ENCODE results near the gene CD274.
"Not testable (repeated sequence)": the region's sequence is repeated elsewhere in the genome, so short reads cannot be mapped to it uniquely, and the experiment has no call there.

CD274 gene

GRCh38 chr9:5452286-5452609 lies 1.9 kb downstream of the CD274 start:
- peaks cover 9% of the 10 kb centered on the region for H3K27me3 ChIP-seq (ENCODE audit: control insufficient read depth, insufficient read depth, low read length)
- H3K27ac ChIP-seq (ENCODE audit: low read length), result no peak overlapping the region
- no peaks in the 10 kb centered on the region for H3K4me1 ChIP-seq (ENCODE audit: control insufficient read depth, low read depth, low read length)
- no peak overlapping the region for H3K4me3 ChIP-seq (ENCODE audit: low read length)
- no peak overlapping the region for H3K9ac ChIP-seq (ENCODE audit: low read length)
- no peaks in the 10 kb centered on the region for H3K36me3 ChIP-seq (ENCODE audit: control insufficient read depth, low read depth, low read length)
- H3K9me3 ChIP-seq (ENCODE audit: control insufficient read depth, low read depth, low read length), result no peaks in the 10 kb centered on the region

- Histone ChIP-seq H3K27me3 (ENCODE audit: control insufficient read depth, insufficient read depth, low read length) (peaks cover 9% of the 10 kb centered on the region), H3K9me3 (ENCODE audit: control insufficient read depth, low read depth, low read length) (no peaks in the 10 kb centered on the region), H3K4me1 (ENCODE audit: control insufficient read depth, low read depth, low read length) (no peaks in the 10 kb centered on the region), H3K27ac (ENCODE audit: low read length) (no peak overlapping the region), H3K4me3 (ENCODE audit: low read length) (no peak overlapping the region), H3K9ac (ENCODE audit: low read length) (no peak overlapping the region), H3K36me3 (ENCODE audit: control insufficient read depth, low read depth, low read length) (no peaks in the 10 kb centered on the region)
These were observed 2.7 kb downstream of the CD274 start for GRCh38 chr9:5453004-5453403.

- Histone ChIP-seq H3K27me3 (ENCODE audit: control insufficient read depth, insufficient read depth, low read length) (peaks cover 9% of the 10 kb centered on the region), H3K4me1 (ENCODE audit: control insufficient read depth, low read depth, low read length) (no peaks in the 10 kb centered on the region), H3K4me3 (ENCODE audit: low read length) (no peak overlapping the region)
These were observed 3.3 kb downstream of the CD274 start for GRCh38 chr9:5453673-5454072.

GRCh38 chr9:5455181-5455580 lies 4.8 kb downstream of the CD274 start:
- H3K27ac ChIP-seq (ENCODE audit: low read length), result no peak overlapping the region
- H3K4me1 ChIP-seq (ENCODE audit: control insufficient read depth, low read depth, low read length), result peaks cover 5% of the 10 kb centered on the region

More at GRCh38 chr9:5453673-5454072, 3.3 kb downstream of the CD274 start:
- no peak overlapping the region for H3K27ac ChIP-seq (ENCODE audit: low read length)
- H3K36me3 ChIP-seq (ENCODE audit: control insufficient read depth, low read depth, low read length), result no peaks in the 10 kb centered on the region
- no peaks in the 10 kb centered on the region for H3K9me3 ChIP-seq (ENCODE audit: control insufficient read depth, low read depth, low read length)
- H3K9ac ChIP-seq (ENCODE audit: low read length), result no peak overlapping the region

GRCh38 chr9:5459289-5459829 lies 9.0 kb downstream of the CD274 start:
- H3K9me3 ChIP-seq (ENCODE audit: control insufficient read depth, low read depth, low read length), result no peaks in the 10 kb centered on the region
- H3K9ac ChIP-seq (ENCODE audit: low read length), result no peak overlapping the region
- H3K4me3 ChIP-seq (ENCODE audit: low read length), result no peak overlapping the region
- H3K36me3 ChIP-seq (ENCODE audit: control insufficient read depth, low read depth, low read length), result no peaks in the 10 kb centered on the region
- H3K4me1 ChIP-seq (ENCODE audit: control insufficient read depth, low read depth, low read length), result peaks cover 5% of the 10 kb centered on the region
- H3K27ac ChIP-seq (ENCODE audit: low read length), result no peak overlapping the region
- H3K27me3 ChIP-seq (ENCODE audit: control insufficient read depth, insufficient read depth, low read length), result no peaks in the 10 kb centered on the region

More at GRCh38 chr9:5455181-5455580, 4.8 kb downstream of the CD274 start:
- H3K27me3 ChIP-seq (ENCODE audit: control insufficient read depth, insufficient read depth, low read length), result no peaks in the 10 kb centered on the region
- no peak overlapping the region for H3K4me3 ChIP-seq (ENCODE audit: low read length)
- H3K9me3 ChIP-seq (ENCODE audit: control insufficient read depth, low read depth, low read length), result no peaks in the 10 kb centered on the region
- H3K9ac ChIP-seq (ENCODE audit: low read length), result no peak overlapping the region
- H3K36me3 ChIP-seq (ENCODE audit: control insufficient read depth, low read depth, low read length), result no peaks in the 10 kb centered on the region

- no peaks in the 10 kb centered on the region for H3K27me3 ChIP-seq (ENCODE audit: control insufficient read depth, insufficient read depth, low read length)
- no peaks in the 10 kb centered on the region for H3K9me3 ChIP-seq (ENCODE audit: control insufficient read depth, low read depth, low read length)
- no peak overlapping the region for H3K27ac ChIP-seq (ENCODE audit: low read length)
- H3K4me3 ChIP-seq (ENCODE audit: low read length), result no peak overlapping the region
- H3K4me1 ChIP-seq (ENCODE audit: control insufficient read depth, low read depth, low read length), result peaks cover 5% of the 10 kb centered on the region
- H3K36me3 ChIP-seq (ENCODE audit: control insufficient read depth, low read depth, low read length), result no peaks in the 10 kb centered on the region
- H3K9ac ChIP-seq (ENCODE audit: low read length), result no peak overlapping the region
These were observed 9.8 kb downstream of the CD274 start for GRCh38 chr9:5460157-5460556.

- not testable (repeated sequence) for H3K4me1 ChIP-seq (ENCODE audit: control insufficient read depth, low read depth, low read length); H3K9me3 ChIP-seq (ENCODE audit: control insufficient read depth, low read depth, low read length)
These were observed 14.5 kb downstream of the CD274 start for GRCh38 chr9:5464831-5465330.

GRCh38 chr9:5466005-5466404 lies 15.7 kb downstream of the CD274 start:
- Histone ChIP-seq H3K27me3 (ENCODE audit: control insufficient read depth, insufficient read depth, low read length) (no peaks in the 10 kb centered on the region), H3K9ac (ENCODE audit: low read length) (no peak overlapping the region), H3K4me1 (ENCODE audit: control insufficient read depth, low read depth, low read length) (no peaks in the 10 kb centered on the region), H3K36me3 (ENCODE audit: control insufficient read depth, low read depth, low read length) (no peaks in the 10 kb centered on the region), H3K27ac (ENCODE audit: low read length) (no peak overlapping the region), H3K9me3 (ENCODE audit: control insufficient read depth, low read depth, low read length) (no peaks in the 10 kb centered on the region), H3K4me3 (ENCODE audit: low read length) (no peak overlapping the region)

More at GRCh38 chr9:5464831-5465330, 14.5 kb downstream of the CD274 start:
- not testable (repeated sequence) for H3K27me3 ChIP-seq (ENCODE audit: control insufficient read depth, insufficient read depth, low read length); H3K9ac ChIP-seq (ENCODE audit: low read length); H3K4me3 ChIP-seq (ENCODE audit: low read length); H3K36me3 ChIP-seq (ENCODE audit: control insufficient read depth, low read depth, low read length); H3K27ac ChIP-seq (ENCODE audit: low read length)

GRCh38 chr9:5466766-5467165 lies 16.4 kb downstream of the CD274 start:
- Histone ChIP-seq H3K4me3 (ENCODE audit: low read length) (no peak overlapping the region), H3K4me1 (ENCODE audit: control insufficient read depth, low read depth, low read length) (no peaks in the 10 kb centered on the region), H3K27me3 (ENCODE audit: control insufficient read depth, insufficient read depth, low read length) (no peaks in the 10 kb centered on the region), H3K36me3 (ENCODE audit: control insufficient read depth, low read depth, low read length) (no peaks in the 10 kb centered on the region), H3K9me3 (ENCODE audit: control insufficient read depth, low read depth, low read length) (no peaks in the 10 kb centered on the region), H3K9ac (ENCODE audit: low read length) (no peak overlapping the region), H3K27ac (ENCODE audit: low read length) (no peak overlapping the region)

- H3K27ac ChIP-seq (ENCODE audit: low read length), result no peak overlapping the region
- H3K36me3 ChIP-seq (ENCODE audit: control insufficient read depth, low read depth, low read length), result no peaks in the 10 kb centered on the region
- no peaks in the 10 kb centered on the region for H3K9me3 ChIP-seq (ENCODE audit: control insufficient read depth, low read depth, low read length)
- H3K27me3 ChIP-seq (ENCODE audit: control insufficient read depth, insufficient read depth, low read length), result no peaks in the 10 kb centered on the region
- H3K4me1 ChIP-seq (ENCODE audit: control insufficient read depth, low read depth, low read length), result no peaks in the 10 kb centered on the region
- H3K4me3 ChIP-seq (ENCODE audit: low read length), result no peak overlapping the region
- H3K9ac ChIP-seq (ENCODE audit: low read length), result no peak overlapping the region
These were observed 18.5 kb downstream of the CD274 start for GRCh38 chr9:5468850-5469249.

GRCh38 chr9:5470122-5470521 lies 19.8 kb downstream of the CD274 start:
- no peaks in the 10 kb centered on the region for H3K4me1 ChIP-seq (ENCODE audit: control insufficient read depth, low read depth, low read length)
- H3K27ac ChIP-seq (ENCODE audit: low read length), result no peak overlapping the region
- no peak overlapping the region for H3K4me3 ChIP-seq (ENCODE audit: low read length)
- H3K27me3 ChIP-seq (ENCODE audit: control insufficient read depth, insufficient read depth, low read length), result no peaks in the 10 kb centered on the region
- H3K9me3 ChIP-seq (ENCODE audit: control insufficient read depth, low read depth, low read length), result no peaks in the 10 kb centered on the region
- H3K36me3 ChIP-seq (ENCODE audit: control insufficient read depth, low read depth, low read length), result no peaks in the 10 kb centered on the region
- H3K9ac ChIP-seq (ENCODE audit: low read length), result no peak overlapping the region

- no peaks in the 10 kb centered on the region for H3K4me1 ChIP-seq (ENCODE audit: control insufficient read depth, low read depth, low read length)
- no peak overlapping the region for H3K4me3 ChIP-seq (ENCODE audit: low read length)
- no peak overlapping the region for H3K9ac ChIP-seq (ENCODE audit: low read length)
- no peaks in the 10 kb centered on the region for H3K27me3 ChIP-seq (ENCODE audit: control insufficient read depth, insufficient read depth, low read length)
- H3K9me3 ChIP-seq (ENCODE audit: control insufficient read depth, low read depth, low read length), result no peaks in the 10 kb centered on the region
- H3K27ac ChIP-seq (ENCODE audit: low read length), result no peak overlapping the region
- H3K36me3 ChIP-seq (ENCODE audit: control insufficient read depth, low read depth, low read length), result no peaks in the 10 kb centered on the region
These were observed 20.5 kb downstream of the CD274 start for GRCh38 chr9:5470816-5471215.
